ENCODE measurements around the gene REXO4.

REXO4 gene

GRCh38 chr9:133361507-133362092, 56.2 kb downstream of the REXO4 start:
- CTCF ChIA-PET = interaction anchor here (0.6 to 1.4 kb wide), 2 partner anchors 7 to 125 kb away, joined by 3 to 10 read pairs; no protein-coding TSS in a partner anchor
- no peak overlapping the region for H3K4me3 ChIP-seq (ENCODE audit: low read depth, low read length)
- H3K9me3 ChIP-seq (ENCODE audit: control insufficient read depth, insufficient read depth, low read depth, low read length) = no peaks in the 10 kb centered on the region
- peaks cover 3 to 91% of the 10 kb centered on the region in 2 experiments for H3K36me3 ChIP-seq (ENCODE audit: control insufficient read depth in 2 of 2, insufficient read depth in 1 of 2, low read length in 2 of 2)
- no peaks in the 10 kb centered on the region for H3K4me1 ChIP-seq (ENCODE audit: control insufficient read depth, insufficient read depth, low read length)
- POLR2A ChIA-PET = interaction anchor here (1.2 to 6.6 kb wide), 6 partner anchors 9 to 13 kb away, joined by 3 to 89 read pairs (median 13); partner anchors contain the start of genes MED22 and RPL7A
- H3K27ac ChIP-seq (ENCODE audit: extremely low read depth, low read depth, low read length) = no peak overlapping the region
- TF ChIP-seq REST (tag by site-specific recombination; IDR thresholded peaks at IDR 0.05) = no peak
- no peak for TF ChIP-seq ZNF830 (tag by site-specific recombination; IDR thresholded peaks at IDR 0.05; ENCODE audit: low read depth)
- TF ChIP-seq ZBTB44 (tag by site-specific recombination; IDR thresholded peaks at IDR 0.05) = no peak
- TF ChIP-seq MYNN (tag by site-specific recombination; IDR thresholded peaks at IDR 0.05; ENCODE audit: borderline replicate concordance) = no peak
- no peak for TF ChIP-seq ZBTB7A (tag by site-specific recombination; IDR thresholded peaks at IDR 0.05; ENCODE audit: low read depth)
- TF ChIP-seq ZNF350 (tag by site-specific recombination; IDR thresholded peaks at IDR 0.05) = no peak
- TF ChIP-seq ZNF513 (tag by site-specific recombination; IDR thresholded peaks at IDR 0.05) = no peak
- TF ChIP-seq ZBTB6 (tag by site-specific recombination; IDR thresholded peaks at IDR 0.05) = no peak
- TF ChIP-seq ZNF449 (tag by site-specific recombination; IDR thresholded peaks at IDR 0.05) = no peak
- no peak for TF ChIP-seq ZBTB26 (tag by site-specific recombination; optimal IDR thresholded peaks at IDR 0.05)
- TF ChIP-seq ZNF274 (IDR thresholded peaks at IDR 0.05; ENCODE audit: low read length) = no peak
- no peak for TF ChIP-seq ZNF274 (tag by site-specific recombination; IDR thresholded peaks at IDR 0.05; ENCODE audit: borderline replicate concordance)
- no peak for TF ChIP-seq ZNF10 (tag by site-specific recombination; IDR thresholded peaks at IDR 0.05)
- TF ChIP-seq ZNF529 (tag by site-specific recombination; IDR thresholded peaks at IDR 0.05; ENCODE audit: insufficient replicate concordance) = no peak

Measured in HEK293 (cell line).